HCT116 (cell line): ENCODE measurements around the gene DCDC2. TPM values are rescaled to one million over a fixed set of nuclear protein-coding genes. Genes with fewer than 3 reads are reported as not detected.

Source experiments
- ATAC-seq: fragments of 200-7000 bp; cut with Tn5 transposase; 2 replicates; pipeline ENCODE4 v1.9.1; 2020; ENCODE audit warnings: mild to moderate bottlenecking, moderate library complexity
- BruUV-seq: library from RNA; stranded (reverse); fragments of 400-500 nt; replicated peaks from 2 replicates; lab custom pipeline; 2021; lab: Mats Ljungman, UMichigan
- CTCF ChIA-PET: fragments of 300-600 bp; sonication (Branson Sonifier 250); formaldehyde crosslinking; loops from one replicate; lab custom pipeline; 2021; ENCODE audit warnings: antibody characterized with exemption; lab: Charles Lee
- POLR2A ChIA-PET: fragments of 300-600, 350-600 bp; sonication (Branson Sonifier 250); formaldehyde crosslinking; loops from one replicate; lab custom pipeline; 2021; ENCODE audit warnings: antibody characterized with exemption; lab: Charles Lee
- RAD21 ChIA-PET, 2 experiments: fragments of 300-600 bp; sonication (Branson Sonifier 250); formaldehyde crosslinking; loops; one replicate each; lab custom pipeline; 2023; ENCODE audit warnings: low total read pairs in 2 of 2; ENCODE audit not compliant: uncharacterized antibody in 2 of 2, unreplicated experiment in 2 of 2, low non-redundant PET in 1 of 2; lab: Charles Lee
- DNase-seq: peaks from one replicate; pipeline ENCODE4 v3.0.0-alpha.2; 2010; ENCODE audit warnings: low read depth, low spot score
- H2AFZ ChIP-seq: fragments of 200-600 bp; shearing (Covaris generic), sonication (generic); 2 replicates; pipeline ENCODE4 v1.6.1; 2017; ENCODE audit warnings: low read depth, mixed run types, mixed read lengths, antibody characterized with exemption, low read length; ENCODE audit not compliant: poor library complexity, severe bottlenecking
- H3K27ac ChIP-seq: 2 replicates; pipeline ENCODE4 v1.5.1; 2012; ENCODE audit warnings: low read depth, low read length
- H3K27me3 ChIP-seq: fragments of 200-600 bp; sonication (generic); 2 replicates; pipeline ENCODE4 v1.6.1; 2016; ENCODE audit warnings: mixed run types, low read length, mixed read lengths; ENCODE audit not compliant: insufficient read depth
- H3K36me3 ChIP-seq, 2 experiments: fragments of 200-500 bp in 1 of 2; fragments of 200-600 bp in 1 of 2; sonication (Bioruptor generic) in 1 of 2; sonication (generic) in 1 of 2; 2 replicates each; pipeline versions ENCODE4 v1.5.1 to v1.6.1; 2014 to 2016; ENCODE audit warnings: low read length in 2 of 2, inconsistent platforms in 1 of 2, mixed read lengths in 1 of 2, mixed run types in 1 of 2; ENCODE audit not compliant: insufficient read depth in 2 of 2, control insufficient read depth in 1 of 2
- H3K4me1 ChIP-seq, 2 experiments: fragments of 200-600 bp in 1 of 2; sonication (generic) in 1 of 2; 2 replicates each; pipeline versions ENCODE4 v1.5.1 to v1.6.1; 2012 to 2017; ENCODE audit warnings: low read length in 2 of 2, inconsistent platforms in 1 of 2, mild to moderate bottlenecking in 1 of 2, mixed read lengths in 1 of 2, mixed run types in 1 of 2, moderate library complexity in 1 of 2; ENCODE audit not compliant: insufficient read depth in 2 of 2, control insufficient read depth in 1 of 2
- H3K4me2 ChIP-seq: fragments of 200-600 bp; sonication (generic); 2 replicates; pipeline ENCODE4 v1.6.1; 2017; ENCODE audit warnings: mixed run types, low read length, mixed read lengths
- H3K4me3 ChIP-seq, 2 experiments: fragments of 200-600 bp in 1 of 2; sonication (generic) in 1 of 2; replicated peaks in 1 of 2; 2 replicates each; pipeline ENCODE4 v1.5.1; 2011 to 2016; ENCODE audit warnings: low read length in 2 of 2, control low read depth in 1 of 2, low read depth in 1 of 2, mild to moderate bottlenecking in 1 of 2, mixed read lengths in 1 of 2, mixed run types in 1 of 2
- H3K79me2 ChIP-seq: fragments of 200-600 bp; sonication (generic); 2 replicates; pipeline ENCODE4 v1.6.1; 2017; ENCODE audit warnings: mild to moderate bottlenecking, mixed run types, low read length, moderate library complexity, mixed read lengths; ENCODE audit not compliant: insufficient read depth
- H3K9ac ChIP-seq: fragments of 200-600 bp; sonication (generic); 2 replicates; pipeline ENCODE4 v1.6.1; 2016; ENCODE audit warnings: low read length, mixed read lengths
- H3K9me2 ChIP-seq: fragments of 200-600 bp; sonication (generic), shearing (Covaris generic); 2 replicates; pipeline ENCODE4 v1.6.1; 2017; ENCODE audit warnings: mixed run types, mild to moderate bottlenecking, moderate library complexity; ENCODE audit not compliant: insufficient read depth
- H3K9me3 ChIP-seq, 2 experiments: fragments of 200-500 bp in 1 of 2; fragments of 200-600 bp in 1 of 2; sonication (Bioruptor generic) in 1 of 2; sonication (generic) in 1 of 2; 2 replicates each; pipeline ENCODE4 v1.6.1; 2014 to 2017; ENCODE audit warnings: low read length in 2 of 2, mixed read lengths in 2 of 2, inconsistent platforms in 1 of 2, low read depth in 1 of 2, mild to moderate bottlenecking in 1 of 2, mixed run types in 1 of 2, moderate library complexity in 1 of 2; ENCODE audit not compliant: control insufficient read depth in 1 of 2, insufficient read depth in 1 of 2
- H4K20me1 ChIP-seq: fragments of 200-600 bp; sonication (generic), shearing (Covaris generic); 2 replicates; pipeline ENCODE4 v1.6.1; 2017; ENCODE audit warnings: mixed run types, mild to moderate bottlenecking, moderate library complexity; ENCODE audit not compliant: insufficient read depth
- CBX3 ChIP-seq: IDR thresholded peaks from 2 replicates; pipeline ENCODE4 v1.6.1; 2012; ENCODE audit warnings: low read depth
- CEBPB ChIP-seq: IDR thresholded peaks from 2 replicates; pipeline ENCODE4 v1.6.1; 2012; ENCODE audit warnings: low read depth
- EGR1 ChIP-seq: IDR thresholded peaks from 2 replicates; pipeline ENCODE4 v1.6.1; 2012; ENCODE audit warnings: low read depth
- ELF1 ChIP-seq: IDR thresholded peaks from 2 replicates; pipeline ENCODE4 v1.6.1; 2012; ENCODE audit warnings: low read depth, borderline replicate concordance
- EZH2 ChIP-seq: fragments of 200-600 bp; sonication (generic); IDR thresholded peaks from 2 replicates; pipeline ENCODE4 v1.6.1; 2017; ENCODE audit warnings: antibody characterized with exemption, mixed run types
- EZH2phosphoT487 ChIP-seq: fragments of 200-600 bp; IDR thresholded peaks from 2 replicates; pipeline ENCODE4 v1.6.1; 2018; ENCODE audit warnings: antibody characterized with exemption, borderline replicate concordance
- FOSL1 ChIP-seq: IDR thresholded peaks from 2 replicates; pipeline ENCODE4 v1.6.1; 2012; ENCODE audit warnings: low read depth
- JUND ChIP-seq: IDR thresholded peaks from 2 replicates; pipeline ENCODE4 v1.6.1; 2012
- RAD21 ChIP-seq: IDR thresholded peaks from 2 replicates; pipeline ENCODE4 v1.6.1; 2012; ENCODE audit warnings: low read depth, mild to moderate bottlenecking
- TCF7L2 ChIP-seq: IDR thresholded peaks from 2 replicates; pipeline ENCODE4 v1.7.0; 2011; ENCODE audit warnings: borderline replicate concordance, inconsistent platforms; ENCODE audit not compliant: insufficient read depth, insufficient read length; ENCODE audit errors: extremely low read depth
- ZBTB33 ChIP-seq: IDR thresholded peaks from 2 replicates; pipeline ENCODE4 v1.6.1; 2011; ENCODE audit warnings: mild to moderate bottlenecking, low read length, moderate library complexity; ENCODE audit not compliant: insufficient replicate concordance; ENCODE audit errors: extremely low read depth
- ZNF274 ChIP-seq: fragments of 200-500 bp; sonication (Bioruptor generic); IDR thresholded peaks from 2 replicates; pipeline ENCODE4 v1.6.1; 2014; ENCODE audit warnings: mild to moderate bottlenecking, low read depth, low read length, inconsistent platforms
- intact Hi-C: fragments of 100-400 bp; cut with micrococcal nuclease; formaldehyde crosslinking; loops from 2 replicates; pipeline ENCODE4 v1.10.0; 2022
- total RNA-seq: library from RNA; stranded (reverse); gene quantifications from one replicate; pipeline ENCODE4 v1.2.1, GENCODE V29; 2021; ENCODE audit not compliant: unreplicated experiment
- TF ChIP-seq, protein P1 (sequence below), 3 experiments: fragments of 200-600 bp in 1 of 3; sonication (generic) in 1 of 3; IDR thresholded peaks in 2 of 3; conservative IDR thresholded peaks in 1 of 3; 2 replicates each; pipeline ENCODE4 v1.5.1; 2012 to 2017; ENCODE audit warnings: low read depth in 2 of 3, low read length in 2 of 3, antibody characterized with exemption in 1 of 3, borderline replicate concordance in 1 of 3, control low read depth in 1 of 3, mild to moderate bottlenecking in 1 of 3, mixed read lengths in 1 of 3, mixed run types in 1 of 3, moderate library complexity in 1 of 3; ENCODE audit not compliant: insufficient read depth in 1 of 3
- TF ChIP-seq, protein P2 (sequence below): IDR thresholded peaks from 2 replicates; pipeline ENCODE4 v1.6.1; 2012

The DCDC2 gene
- total RNA-seq, 1 experiment from 2014 or later = 0.17 TPM

- TF ChIP-seq ELF1 = no peak
- TF ChIP-seq FOSL1 = no peak
- TF ChIP-seq ZNF274 = no peak
- TF ChIP-seq, protein P1, sequence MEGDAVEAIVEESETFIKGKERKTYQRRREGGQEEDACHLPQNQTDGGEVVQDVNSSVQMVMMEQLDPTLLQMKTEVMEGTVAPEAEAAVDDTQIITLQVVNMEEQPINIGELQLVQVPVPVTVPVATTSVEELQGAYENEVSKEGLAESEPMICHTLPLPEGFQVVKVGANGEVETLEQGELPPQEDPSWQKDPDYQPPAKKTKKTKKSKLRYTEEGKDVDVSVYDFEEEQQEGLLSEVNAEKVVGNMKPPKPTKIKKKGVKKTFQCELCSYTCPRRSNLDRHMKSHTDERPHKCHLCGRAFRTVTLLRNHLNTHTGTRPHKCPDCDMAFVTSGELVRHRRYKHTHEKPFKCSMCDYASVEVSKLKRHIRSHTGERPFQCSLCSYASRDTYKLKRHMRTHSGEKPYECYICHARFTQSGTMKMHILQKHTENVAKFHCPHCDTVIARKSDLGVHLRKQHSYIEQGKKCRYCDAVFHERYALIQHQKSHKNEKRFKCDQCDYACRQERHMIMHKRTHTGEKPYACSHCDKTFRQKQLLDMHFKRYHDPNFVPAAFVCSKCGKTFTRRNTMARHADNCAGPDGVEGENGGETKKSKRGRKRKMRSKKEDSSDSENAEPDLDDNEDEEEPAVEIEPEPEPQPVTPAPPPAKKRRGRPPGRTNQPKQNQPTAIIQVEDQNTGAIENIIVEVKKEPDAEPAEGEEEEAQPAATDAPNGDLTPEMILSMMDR (IDR thresholded peaks at IDR 0.05 in 2 of 3, conservative IDR thresholded peaks at IDR 0.05 in 1 of 3; ENCODE audit: borderline replicate concordance in 1 of 3, insufficient read depth in 1 of 3, low read depth in 2 of 3, low read length in 2 of 3) = no peak
- no peak for TF ChIP-seq EZH2
- TF ChIP-seq ZBTB33 = no peak
- no peak for TF ChIP-seq JUND
Measured at GRCh38 chr6:24233813-24234442, 123.9 kb downstream of the DCDC2 start (continued).

DNA sequence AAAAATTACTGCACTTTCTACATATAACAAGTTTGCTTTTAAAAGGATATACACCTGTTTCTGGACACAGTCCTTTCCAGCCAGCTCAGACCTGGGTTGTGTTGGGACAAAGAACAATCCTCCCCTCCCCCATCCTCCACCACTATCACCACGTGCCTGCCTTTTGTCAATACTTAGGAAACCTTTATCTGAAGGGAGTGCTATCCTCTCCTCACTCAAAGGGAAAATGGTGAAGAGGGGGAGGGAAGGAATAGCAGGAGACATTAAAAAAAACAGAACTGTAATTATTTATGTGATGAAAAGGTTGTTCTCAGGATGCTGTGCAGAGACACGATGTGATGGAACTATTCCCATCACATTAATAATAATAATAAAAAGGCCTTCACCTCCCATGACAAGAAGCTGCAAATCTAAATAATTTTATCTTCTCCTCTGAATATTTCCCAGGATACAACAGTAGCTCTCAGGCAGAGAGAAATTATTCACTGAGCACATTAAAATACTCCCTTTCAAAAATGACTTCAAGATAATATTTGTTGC is 126.4 kb downstream of the DCDC2 start:
- Histone ChIP-seq H3K9me3 (no peaks in the 10 kb centered on the region), H3K4me3 (no peak overlapping the region), H2AFZ (no peak overlapping the region), H3K4me2 (no peak overlapping the region), H3K9me2 (no peaks in the 10 kb centered on the region), H3K36me3 (no peaks in the 10 kb centered on the region), H3K4me1 (no peaks in the 10 kb centered on the region), H3K27ac (no peak overlapping the region), H3K79me2 (no peaks in the 10 kb centered on the region), H4K20me1 (no peaks in the 10 kb centered on the region), H3K27me3 (peaks cover 6% of the 10 kb centered on the region; the same call in 1 of the 2 replicates), H3K9ac (no peak overlapping the region)
- no TSS peak for BruUV-seq
- intact Hi-C loops = no loop called here
- ATAC-seq = no peak
- ChIA-PET RAD21 (no interaction called here), CTCF (no interaction called here), POLR2A (no interaction called here)
- no peak for DNase-seq
- TF ChIP-seq FOSL1 (no peak), TCF7L2 (no peak), EGR1 (no peak), CBX3 (no peak), ZBTB33 (no peak), JUND (no peak), EZH2 (no peak), ELF1 (no peak), CEBPB (no peak), EZH2phosphoT487 (no peak), RAD21 (no peak)
- TF ChIP-seq, protein P2, sequence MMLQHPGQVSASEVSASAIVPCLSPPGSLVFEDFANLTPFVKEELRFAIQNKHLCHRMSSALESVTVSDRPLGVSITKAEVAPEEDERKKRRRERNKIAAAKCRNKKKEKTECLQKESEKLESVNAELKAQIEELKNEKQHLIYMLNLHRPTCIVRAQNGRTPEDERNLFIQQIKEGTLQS = no peak
- TF ChIP-seq, protein P1 (IDR thresholded peaks at IDR 0.05 in 2 of 3, conservative IDR thresholded peaks at IDR 0.05 in 1 of 3; ENCODE audit: borderline replicate concordance in 1 of 3, insufficient read depth in 1 of 3, low read depth in 2 of 3, low read length in 2 of 3) = no peak
